ENCODE results near the gene LMNA. TPM values are rescaled to one million over a fixed set of nuclear protein-coding genes. Genes with fewer than 3 reads are reported as not detected.

LMNA gene
- total RNA-seq = 100 to 1,000 TPM in 1 of 2 donors, 10 to 100 TPM in 1; 89.4 to 160 TPM
- 100 to 1,000 TPM in 1 of 2 donors, 10 to 100 TPM in 1; 60.4 to 105 TPM for polyA plus RNA-seq

DNA sequence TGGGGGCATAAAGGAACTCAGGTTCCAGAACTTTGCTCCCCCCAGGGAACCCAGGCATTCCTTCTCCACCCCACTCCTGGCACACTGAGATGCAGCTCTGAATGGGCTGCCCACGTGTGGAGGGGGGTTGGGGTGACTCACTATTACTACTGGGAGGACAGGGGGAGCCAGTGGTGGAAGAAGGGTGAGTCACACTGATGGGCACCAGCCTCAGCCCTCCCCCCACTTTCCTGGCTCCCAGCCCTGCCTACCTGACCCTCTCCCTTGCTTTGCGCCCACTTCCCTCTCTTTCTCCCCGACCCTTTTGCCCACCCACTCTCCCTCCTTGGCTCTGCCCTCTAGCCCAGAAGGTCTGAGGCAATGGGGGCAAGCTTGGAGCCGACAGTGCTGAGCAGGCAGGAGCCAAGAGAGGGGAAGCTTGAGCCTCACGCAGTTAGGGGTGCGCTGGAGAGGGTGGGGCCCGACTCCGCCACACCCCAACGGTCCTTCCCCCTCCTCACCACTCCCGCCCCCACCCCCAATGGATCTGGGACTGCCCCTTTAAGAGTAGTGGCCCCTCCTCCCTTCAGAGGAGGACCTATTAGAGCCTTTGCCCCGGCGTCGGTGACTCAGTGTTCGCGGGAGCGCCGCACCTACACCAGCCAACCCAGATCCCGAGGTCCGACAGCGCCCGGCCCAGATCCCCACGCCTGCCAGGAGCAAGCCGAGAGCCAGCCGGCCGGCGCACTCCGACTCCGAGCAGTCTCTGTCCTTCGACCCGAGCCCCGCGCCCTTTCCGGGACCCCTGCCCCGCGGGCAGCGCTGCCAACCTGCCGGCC, at the start of gene LMNA:
Gene LMNA, plus strand, starts transcription at position 611 of the 818 bp plus-strand sequence. CDS start 208 bp downstream, outside the sequence.
- TF ChIP-seq JUND (IDR thresholded peaks at IDR 0.05) = peak; percentile 52 to 58
- TF ChIP-seq, protein P1, sequence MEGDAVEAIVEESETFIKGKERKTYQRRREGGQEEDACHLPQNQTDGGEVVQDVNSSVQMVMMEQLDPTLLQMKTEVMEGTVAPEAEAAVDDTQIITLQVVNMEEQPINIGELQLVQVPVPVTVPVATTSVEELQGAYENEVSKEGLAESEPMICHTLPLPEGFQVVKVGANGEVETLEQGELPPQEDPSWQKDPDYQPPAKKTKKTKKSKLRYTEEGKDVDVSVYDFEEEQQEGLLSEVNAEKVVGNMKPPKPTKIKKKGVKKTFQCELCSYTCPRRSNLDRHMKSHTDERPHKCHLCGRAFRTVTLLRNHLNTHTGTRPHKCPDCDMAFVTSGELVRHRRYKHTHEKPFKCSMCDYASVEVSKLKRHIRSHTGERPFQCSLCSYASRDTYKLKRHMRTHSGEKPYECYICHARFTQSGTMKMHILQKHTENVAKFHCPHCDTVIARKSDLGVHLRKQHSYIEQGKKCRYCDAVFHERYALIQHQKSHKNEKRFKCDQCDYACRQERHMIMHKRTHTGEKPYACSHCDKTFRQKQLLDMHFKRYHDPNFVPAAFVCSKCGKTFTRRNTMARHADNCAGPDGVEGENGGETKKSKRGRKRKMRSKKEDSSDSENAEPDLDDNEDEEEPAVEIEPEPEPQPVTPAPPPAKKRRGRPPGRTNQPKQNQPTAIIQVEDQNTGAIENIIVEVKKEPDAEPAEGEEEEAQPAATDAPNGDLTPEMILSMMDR (IDR thresholded peaks at IDR 0.05; ENCODE audit: low read depth, low read length, missing input control) = no peak
- no peak for TF ChIP-seq YY1 (IDR thresholded peaks at IDR 0.05)
- TF ChIP-seq, protein P2, sequence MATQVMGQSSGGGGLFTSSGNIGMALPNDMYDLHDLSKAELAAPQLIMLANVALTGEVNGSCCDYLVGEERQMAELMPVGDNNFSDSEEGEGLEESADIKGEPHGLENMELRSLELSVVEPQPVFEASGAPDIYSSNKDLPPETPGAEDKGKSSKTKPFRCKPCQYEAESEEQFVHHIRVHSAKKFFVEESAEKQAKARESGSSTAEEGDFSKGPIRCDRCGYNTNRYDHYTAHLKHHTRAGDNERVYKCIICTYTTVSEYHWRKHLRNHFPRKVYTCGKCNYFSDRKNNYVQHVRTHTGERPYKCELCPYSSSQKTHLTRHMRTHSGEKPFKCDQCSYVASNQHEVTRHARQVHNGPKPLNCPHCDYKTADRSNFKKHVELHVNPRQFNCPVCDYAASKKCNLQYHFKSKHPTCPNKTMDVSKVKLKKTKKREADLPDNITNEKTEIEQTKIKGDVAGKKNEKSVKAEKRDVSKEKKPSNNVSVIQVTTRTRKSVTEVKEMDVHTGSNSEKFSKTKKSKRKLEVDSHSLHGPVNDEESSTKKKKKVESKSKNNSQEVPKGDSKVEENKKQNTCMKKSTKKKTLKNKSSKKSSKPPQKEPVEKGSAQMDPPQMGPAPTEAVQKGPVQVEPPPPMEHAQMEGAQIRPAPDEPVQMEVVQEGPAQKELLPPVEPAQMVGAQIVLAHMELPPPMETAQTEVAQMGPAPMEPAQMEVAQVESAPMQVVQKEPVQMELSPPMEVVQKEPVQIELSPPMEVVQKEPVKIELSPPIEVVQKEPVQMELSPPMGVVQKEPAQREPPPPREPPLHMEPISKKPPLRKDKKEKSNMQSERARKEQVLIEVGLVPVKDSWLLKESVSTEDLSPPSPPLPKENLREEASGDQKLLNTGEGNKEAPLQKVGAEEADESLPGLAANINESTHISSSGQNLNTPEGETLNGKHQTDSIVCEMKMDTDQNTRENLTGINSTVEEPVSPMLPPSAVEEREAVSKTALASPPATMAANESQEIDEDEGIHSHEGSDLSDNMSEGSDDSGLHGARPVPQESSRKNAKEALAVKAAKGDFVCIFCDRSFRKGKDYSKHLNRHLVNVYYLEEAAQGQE (IDR thresholded peaks at IDR 0.05) = peak; percentile 74
- no peak for TF ChIP-seq HNF4G (IDR thresholded peaks at IDR 0.05)
- no peak for TF ChIP-seq FOXA1 (IDR thresholded peaks at IDR 0.05)
- peak in 1 of 2 donors; percentile 42 for TF ChIP-seq RXRA (IDR thresholded peaks at IDR 0.05)
- peak; percentile 88 for TF ChIP-seq TAF1 (conservative IDR thresholded peaks at IDR 0.05)
- peak in 1 of 2 donors; percentile 28 for TF ChIP-seq HNF4A (conservative IDR thresholded peaks at IDR 0.05)
- WGBS = 4% methylated on average over 37 of the region's 37 CpGs
- Histone ChIP-seq H3K27ac (ENCODE audit: low read depth in 1 of 2, low read length in 2 of 2) (peak within 1 kb of the TSS; percentile 82 to 91), H3K27me3 (ENCODE audit: control insufficient read depth in 4 of 4, insufficient read depth in 4 of 4, low read length in 3 of 4) (no peaks in the 10 kb centered on the region), H3K9ac (ENCODE audit: low read depth in 1 of 2, low read length in 2 of 2) (peak within 1 kb of the TSS; percentile 91), H3K9me3 (ENCODE audit: control insufficient read depth in 4 of 4, low read length in 3 of 4) (no peaks in the 10 kb centered on the region), H3K4me3 (ENCODE audit: low read depth in 1 of 3, low read length in 3 of 3) (peak within 1 kb of the TSS; percentile 65 to 98 (median 69)), H3K36me3 (ENCODE audit: control insufficient read depth in 4 of 4, insufficient read depth in 3 of 4, low read depth in 1 of 4, low read length in 3 of 4) (no peaks in the 10 kb centered on the region), H3K4me1 (ENCODE audit: control insufficient read depth in 4 of 4, insufficient read depth in 4 of 4, low read length in 3 of 4) (peaks cover 8 to 30% (median 19%) of the 10 kb centered on the region in 4 donors)
- peak; percentile 84 for DNase-seq (ENCODE audit: low spot score)

DNA sequence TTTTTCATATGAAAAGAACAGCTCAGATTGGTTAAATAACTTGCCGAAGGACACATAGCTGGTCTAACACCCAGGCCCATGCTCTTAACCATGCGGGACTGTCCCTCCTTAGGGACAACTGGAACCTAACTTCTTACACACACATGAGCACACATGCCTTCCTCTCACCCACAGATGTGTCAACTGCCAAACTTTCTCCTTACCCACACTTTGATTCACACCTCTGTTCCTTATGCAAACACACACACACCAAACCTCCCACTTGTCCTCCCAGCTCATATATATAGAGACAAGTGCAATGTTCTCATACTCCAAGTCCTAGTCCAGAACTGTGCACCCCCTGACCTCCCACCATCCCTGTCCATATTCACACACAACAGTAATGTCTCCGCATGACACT, 49.3 kb upstream of the LMNA start:
- no peaks in the 10 kb centered on the region for H3K36me3 ChIP-seq (ENCODE audit: control insufficient read depth in 4 of 4, insufficient read depth in 3 of 4, low read depth in 1 of 4, low read length in 3 of 4)
- peaks cover 3 to 10% (median 8%) of the 10 kb centered on the region in 4 donors for H3K4me1 ChIP-seq (ENCODE audit: control insufficient read depth in 4 of 4, insufficient read depth in 4 of 4, low read length in 3 of 4)
- DNase-seq (ENCODE audit: low spot score) = no peak
- H3K9ac ChIP-seq (ENCODE audit: low read depth in 1 of 2, low read length in 2 of 2) = no peak overlapping the region
- 93% methylated on average over 3 of the region's 3 CpGs for WGBS
- no peak overlapping the region for H3K27ac ChIP-seq (ENCODE audit: low read depth in 1 of 2, low read length in 2 of 2)
- H3K27me3 ChIP-seq (ENCODE audit: control insufficient read depth in 4 of 4, insufficient read depth in 4 of 4, low read length in 3 of 4) = no peaks in the 10 kb centered on the region
- H3K9me3 ChIP-seq (ENCODE audit: control insufficient read depth in 4 of 4, low read length in 3 of 4) = no peaks in the 10 kb centered on the region
- no peak overlapping the region for H3K4me3 ChIP-seq (ENCODE audit: low read depth in 1 of 3, low read length in 3 of 3)
- TF ChIP-seq, protein P3, sequence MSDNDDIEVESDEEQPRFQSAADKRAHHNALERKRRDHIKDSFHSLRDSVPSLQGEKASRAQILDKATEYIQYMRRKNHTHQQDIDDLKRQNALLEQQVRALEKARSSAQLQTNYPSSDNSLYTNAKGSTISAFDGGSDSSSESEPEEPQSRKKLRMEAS (IDR thresholded peaks at IDR 0.05) = no peak
- TF ChIP-seq, protein P4, sequence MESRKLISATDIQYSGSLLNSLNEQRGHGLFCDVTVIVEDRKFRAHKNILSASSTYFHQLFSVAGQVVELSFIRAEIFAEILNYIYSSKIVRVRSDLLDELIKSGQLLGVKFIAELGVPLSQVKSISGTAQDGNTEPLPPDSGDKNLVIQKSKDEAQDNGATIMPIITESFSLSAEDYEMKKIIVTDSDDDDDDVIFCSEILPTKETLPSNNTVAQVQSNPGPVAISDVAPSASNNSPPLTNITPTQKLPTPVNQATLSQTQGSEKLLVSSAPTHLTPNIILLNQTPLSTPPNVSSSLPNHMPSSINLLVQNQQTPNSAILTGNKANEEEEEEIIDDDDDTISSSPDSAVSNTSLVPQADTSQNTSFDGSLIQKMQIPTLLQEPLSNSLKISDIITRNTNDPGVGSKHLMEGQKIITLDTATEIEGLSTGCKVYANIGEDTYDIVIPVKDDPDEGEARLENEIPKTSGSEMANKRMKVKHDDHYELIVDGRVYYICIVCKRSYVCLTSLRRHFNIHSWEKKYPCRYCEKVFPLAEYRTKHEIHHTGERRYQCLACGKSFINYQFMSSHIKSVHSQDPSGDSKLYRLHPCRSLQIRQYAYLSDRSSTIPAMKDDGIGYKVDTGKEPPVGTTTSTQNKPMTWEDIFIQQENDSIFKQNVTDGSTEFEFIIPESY (IDR thresholded peaks at IDR 0.05) = no peak
- TF ChIP-seq NR2F2 (IDR thresholded peaks at IDR 0.05) = no peak
- no peak for TF ChIP-seq RXRA (IDR thresholded peaks at IDR 0.05)
- TF ChIP-seq YY1 (IDR thresholded peaks at IDR 0.05) = no peak
- TF ChIP-seq, protein P2 (IDR thresholded peaks at IDR 0.05) = no peak
- TF ChIP-seq, protein P1 (IDR thresholded peaks at IDR 0.05; ENCODE audit: low read depth, low read length, missing input control) = no peak
- TF ChIP-seq FOXA2 (IDR thresholded peaks at IDR 0.05) = no peak
- TF ChIP-seq TAF1 (conservative IDR thresholded peaks at IDR 0.05) = no peak
- TF ChIP-seq, protein P5, sequence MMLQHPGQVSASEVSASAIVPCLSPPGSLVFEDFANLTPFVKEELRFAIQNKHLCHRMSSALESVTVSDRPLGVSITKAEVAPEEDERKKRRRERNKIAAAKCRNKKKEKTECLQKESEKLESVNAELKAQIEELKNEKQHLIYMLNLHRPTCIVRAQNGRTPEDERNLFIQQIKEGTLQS (IDR thresholded peaks at IDR 0.05) = no peak
- no peak for TF ChIP-seq HNF4A (conservative IDR thresholded peaks at IDR 0.05)
- TF ChIP-seq SP1 (IDR thresholded peaks at IDR 0.05) = no peak
- no peak for TF ChIP-seq EGR1 (IDR thresholded peaks at IDR 0.05; ENCODE audit: low read depth in 2 of 2)

Measured in liver (tissue), 9 donors.